HG02852 (cell line): ENCODE results near the gene ARPC1B.

Experiments used
- ATAC-seq: cut with Tn5 transposase; IDR thresholded peaks from one replicate; pipeline ENCODE4 v1.9.1; 2021; ENCODE audit warnings: mild to moderate bottlenecking, moderate library complexity; ENCODE audit not compliant: unreplicated experiment

The ARPC1B gene

DNA sequence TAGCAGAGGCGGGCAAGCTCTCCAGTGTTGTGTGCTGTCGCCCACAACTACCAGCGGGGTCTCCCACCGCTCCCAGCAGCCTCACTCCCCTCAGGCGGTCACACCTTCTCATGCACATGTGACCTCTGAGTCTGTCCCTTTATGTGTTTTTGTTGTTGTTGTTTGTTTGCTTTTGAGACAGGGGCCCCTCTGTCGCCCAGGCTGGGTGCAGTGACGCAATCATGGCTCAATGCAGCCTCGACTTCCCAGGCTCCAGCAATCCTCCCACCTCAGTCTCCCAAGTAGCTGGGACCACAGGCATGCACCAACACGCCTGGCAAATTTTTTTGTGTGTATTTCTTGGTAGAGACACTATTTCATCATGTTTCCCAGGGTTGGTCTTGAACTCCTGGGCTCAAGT, 65.7 kb downstream of the ARPC1B start:
- ATAC-seq: no peak
